Liver (tissue), 3 donors: ENCODE measurements around the gene SPOCK2.

Experiments
- CTCF ChIP-seq: fragments of 150-350 bp; IDR thresholded peaks from 2 replicates; pipeline ENCODE4 v1.5.1; 2017; ENCODE audit warnings: improper control_type of control experiment, low read depth, low read length; ENCODE audit not compliant: missing input control
- GABPA ChIP-seq, 2 donors: IDR thresholded peaks in 1 of 2; conservative IDR thresholded peaks in 1 of 2; 2 replicates each; pipeline ENCODE4 v1.6.1; 2016; ENCODE audit warnings: antibody characterized with exemption in 2 of 2, mild to moderate bottlenecking in 1 of 2, moderate library complexity in 1 of 2
- donor health status: healthy.
- donor health status: healthy.

- TF ChIP-seq CTCF = no peak
- no peak for TF ChIP-seq GABPA (IDR thresholded peaks at IDR 0.05 in 1 of 2, conservative IDR thresholded peaks at IDR 0.05 in 1 of 2)
Observed at GRCh38 chr10:72061491-72061890, 26.9 kb downstream of the SPOCK2 start.
